GM12878 (cell line): Measurements from ENCODE around the gene COL28A1. TPM values are rescaled to one million over a fixed set of nuclear protein-coding genes. Genes with fewer than 3 reads are reported as not detected.

ENCODE experiments used
- ATAC-seq: fragments of 200-7000 bp; cut with Tn5 transposase; 3 replicates; pipeline ENCODE4 v1.9.1; 2020; ENCODE audit warnings: mild to moderate bottlenecking, moderate library complexity
- BruUV-seq: library from RNA; stranded (reverse); fragments of 400-500 nt; replicated peaks from 2 replicates; lab custom pipeline; 2021; lab: Mats Ljungman, UMichigan
- CTCF ChIA-PET: fragments of 300-600 bp; sonication (Branson Sonifier 250); formaldehyde crosslinking; extraction: SDS; loops from one replicate; lab custom pipeline; 2021; ENCODE audit warnings: inconsistent platforms; lab: Yijun Ruan, JAX
- POLR2A ChIA-PET: fragments of 350-600 bp; formaldehyde crosslinking; extraction: SDS; loops from one replicate; lab custom pipeline; 2021; ENCODE audit warnings: inconsistent platforms; lab: Charles Lee
- RAD21 ChIA-PET: fragments of 300-600 bp; sonication (Branson Sonifier 250); formaldehyde crosslinking; loops from one replicate; lab custom pipeline; 2023; ENCODE audit warnings: antibody characterized with exemption; ENCODE audit not compliant: unreplicated experiment; lab: Charles Lee
- SMC1A ChIA-PET: fragments of 300-600 bp; sonication (Branson Sonifier 250); formaldehyde crosslinking; loops from one replicate; lab custom pipeline; 2023; ENCODE audit not compliant: unreplicated experiment, uncharacterized antibody; lab: Charles Lee
- DNase-seq: peaks from one replicate; pipeline ENCODE4 v3.0.0-alpha.2; 2011; ENCODE audit warnings: low read depth, low spot score
- FAIRE-seq: peaks from 3 replicates; lab custom pipeline; 2011; peaks lifted over from hg19 to GRCh38; lab: Jason Lieb, UNC
- H2AFZ ChIP-seq: 2 replicates; pipeline ENCODE4 v1.6.0; 2011; ENCODE audit warnings: low read depth, low read length, control low read depth; ENCODE audit not compliant: control insufficient read depth
- H3K27ac ChIP-seq: 2 replicates; pipeline ENCODE4 v1.5.1; 2011; ENCODE audit warnings: control low read depth; ENCODE audit not compliant: control insufficient read depth, insufficient read depth
- H3K27me3 ChIP-seq, 2 experiments: replicated peaks in 1 of 2; 2 replicates each; pipeline versions ENCODE4 v1.6.0 to v1.6.1; 2011; ENCODE audit warnings: low read length in 1 of 2; ENCODE audit not compliant: control insufficient read depth in 2 of 2, insufficient read depth in 2 of 2
- H3K36me3 ChIP-seq, 2 experiments: 2 replicates each; pipeline ENCODE4 v1.5.1; 2011; ENCODE audit warnings: low read length in 1 of 2; ENCODE audit not compliant: control insufficient read depth in 2 of 2, insufficient read depth in 2 of 2
- H3K4me1 ChIP-seq: 2 replicates; pipeline ENCODE4 v1.6.1; 2011; ENCODE audit warnings: mild to moderate bottlenecking, low read length, moderate library complexity, mixed read lengths; ENCODE audit not compliant: control insufficient read depth, insufficient read depth
- H3K4me2 ChIP-seq: 2 replicates; pipeline ENCODE4 v1.6.0; 2011; ENCODE audit warnings: control low read depth; ENCODE audit not compliant: control insufficient read depth, insufficient read depth
- H3K4me3 ChIP-seq: fragments of 200-600 bp; sonication (generic); 2 replicates; pipeline ENCODE4 v1.5.1; 2016
- H3K79me2 ChIP-seq: 2 replicates; pipeline ENCODE4 v1.6.0; 2011; ENCODE audit warnings: low read length; ENCODE audit not compliant: control insufficient read depth, insufficient read depth
- H3K9ac ChIP-seq: 2 replicates; pipeline ENCODE4 v1.8.0; 2011; ENCODE audit warnings: low read length, control low read depth, mixed read lengths; ENCODE audit not compliant: control insufficient read depth, insufficient read depth
- H3K9me3 ChIP-seq: replicated peaks from 3 replicates; pipeline ENCODE4 v1.5.1; 2011; ENCODE audit warnings: mild to moderate bottlenecking, low read length; ENCODE audit not compliant: control insufficient read depth, insufficient read depth
- H4K20me1 ChIP-seq: 2 replicates; pipeline ENCODE4 v1.6.0; 2011; ENCODE audit not compliant: control insufficient read depth, insufficient read depth
- ATF2 ChIP-seq: IDR thresholded peaks from 2 replicates; pipeline ENCODE4 v1.6.1; 2012; ENCODE audit warnings: low read length, inconsistent platforms
- NBN ChIP-seq: fragments of 450-650 bp; IDR thresholded peaks from 2 replicates; pipeline ENCODE4 v1.6.1; 2016
- NFIC ChIP-seq: IDR thresholded peaks from 2 replicates; pipeline ENCODE4 v1.6.1; 2012; ENCODE audit warnings: low read depth, mild to moderate bottlenecking, inconsistent platforms, low read length, moderate library complexity
- NR2C1 ChIP-seq: fragments of 450-650 bp; IDR thresholded peaks from 2 replicates; pipeline ENCODE4 v1.6.1; 2017; ENCODE audit warnings: antibody characterized with exemption, mild to moderate bottlenecking, moderate library complexity
- NRF1 ChIP-seq: conservative IDR thresholded peaks from 2 replicates; pipeline ENCODE4 v1.6.1; 2011; ENCODE audit warnings: mild to moderate bottlenecking, low read depth, low read length, improper control_type of control experiment
- PAX8 ChIP-seq: fragments of 450-650 bp; IDR thresholded peaks from 2 replicates; pipeline ENCODE4 v1.6.1; 2017; ENCODE audit warnings: mild to moderate bottlenecking, moderate library complexity
- PKNOX1 ChIP-seq: fragments of 450-650 bp; IDR thresholded peaks from 2 replicates; pipeline ENCODE4 v1.6.1; 2016; ENCODE audit warnings: mild to moderate bottlenecking
- RBBP5 ChIP-seq: fragments of 200-600 bp; sonication (generic); conservative IDR thresholded peaks from 2 replicates; pipeline ENCODE4 v1.6.1; 2016
- WRNIP1 ChIP-seq: IDR thresholded peaks from 2 replicates; pipeline ENCODE4 v1.6.1; 2011; ENCODE audit warnings: low read depth, low read length, improper control_type of control experiment, borderline replicate concordance
- ZBTB40 ChIP-seq: fragments of 450-650 bp; IDR thresholded peaks from 2 replicates; pipeline ENCODE4 v1.6.1; 2016; ENCODE audit warnings: mild to moderate bottlenecking, moderate library complexity, borderline replicate concordance
- ZSCAN29 ChIP-seq: fragments of 450-650 bp; IDR thresholded peaks from 2 replicates; pipeline ENCODE4 v1.6.1; 2017; ENCODE audit warnings: mild to moderate bottlenecking, moderate library complexity
- WGBS: methylation state at CpG from one replicate; pipeline ENCODE4 v1.1.6; 2016; ENCODE audit warnings: low lambda C conversion rate; ENCODE audit not compliant: insufficient replicate concordance, insufficient coverage; ENCODE audit errors: missing lambda C conversion rate; 5-methylcytosine and 5-hydroxymethylcytosine counted together
- in situ Hi-C: fragments of 300-500 bp; cut with MboI; formaldehyde crosslinking; loops from 9 replicates; pipeline ENCODE4 v1.14.3; 2018; ENCODE audit warnings: mixed read lengths
- intact Hi-C: fragments of 100-400 bp; cut with micrococcal nuclease; formaldehyde crosslinking; loops from one replicate; pipeline ENCODE4 v1.14.2; 2022; ENCODE audit not compliant: unreplicated experiment
- polyA plus RNA-seq, 11 experiments: library from polyadenylated mRNA; depleted of rRNA in 4 of 11; unstranded in 6 of 11; stranded (reverse) in 5 of 11; fragments of >200 nt; fragmentation: Nextera tagmentation in 4 of 11; fragmentation: Illumina TruSeq in 1 of 11; extraction: Ambion mirVana in 4 of 11; extraction: Trizol in 1 of 11; gene quantifications; 1 replicate in 1 of 11; 2 replicates in 10 of 11; pipeline versions ENCODE4 v1.2.1 to v1.2.3, GENCODE V29; 2011 to 2016; ENCODE audit warnings: inconsistent platforms in 2 of 11, missing spikeins in 2 of 11, low read depth in 1 of 11
- total RNA-seq, 4 experiments: library from RNA; depleted of rRNA in 3 of 4; stranded (reverse); fragments of >200 nt in 3 of 4; fragmentation: Illumina TruSeq in 1 of 4; extraction: Trizol in 1 of 4; gene quantifications; 2 replicates each; pipeline versions ENCODE4 v1.2.1 to v1.2.3, GENCODE V29; 2013 to 2021

COL28A1 gene
- total and polyA plus RNA-seq, 10 of the 15 experiments (the other 5 are each of a cell fraction or from before 2014, with no cell fraction given) = 0.05 to 0.22 TPM; not detected in 8

- TF ChIP-seq ZBTB40 = no peak
- TF ChIP-seq ZSCAN29 = no peak
- TF ChIP-seq, all 136 proteins: peak for 0
These were observed 40.5 kb downstream of the COL28A1 start (continued) for GRCh38 chr7:7495171-7495570.

- no TSS peak for BruUV-seq
These were observed 44.6 kb downstream of the COL28A1 start for GRCh38 chr7:7491044-7491443.

More at GRCh38 chr7:7491044-7491443, 44.6 kb downstream of the COL28A1 start:
- CTCF ChIA-PET = no interaction called here
- TF ChIP-seq NBN (no peak), RBBP5 (no peak), PAX8 (no peak), NR2C1 (no peak), PKNOX1 (no peak), ATF2 (no peak), NFIC (no peak), WRNIP1 (no peak), NRF1 (no peak)
- H3K4me3 ChIP-seq = no peak overlapping the region
- no peaks in the 10 kb centered on the region for H3K79me2 ChIP-seq
- H3K36me3 ChIP-seq = no peaks in the 10 kb centered on the region
- H3K9ac ChIP-seq = no peak overlapping the region
- no peak overlapping the region for H3K27ac ChIP-seq
- POLR2A ChIA-PET = no interaction called here
- H3K9me3 ChIP-seq = peaks cover 3% of the 10 kb centered on the region; the same call in 1 of the 3 replicates
- in situ Hi-C loops = no loop called here
- ATAC-seq (no peak), DNase-seq (no peak), FAIRE-seq (no peak)
- H3K4me2 ChIP-seq = no peak overlapping the region
- no peak overlapping the region for H2AFZ ChIP-seq
- H3K27me3 ChIP-seq = 0 out of 4 replicates have a peak, but pooled peaks cover 0 to 1% of the 10 kb centered on the region in 2 experiments
- intact Hi-C loops = no loop called here
- WGBS = 34% methylated on average over 3 of the region's 3 CpGs
- no peaks in the 10 kb centered on the region for H4K20me1 ChIP-seq
- SMC1A ChIA-PET = interaction anchor here (0.8 kb wide), 1 partner anchor 74 kb away, joined by 3 read pairs; no protein-coding TSS in a partner anchor
- RAD21 ChIA-PET = no interaction called here
- H3K4me1 ChIP-seq = no peaks in the 10 kb centered on the region
